Activated T-cell treated with anti-CD3 and anti-CD28 coated beads, Interleukin-2, amount 50 U/mL, for 4 hours (primary cell): ENCODE data around the gene PIP4K2A. TPM values are rescaled to one million over a fixed set of nuclear protein-coding genes. Genes with fewer than 3 reads are reported as not detected.

Source experiments
- ATAC-seq, 2 donors: fragments of 200-7000 bp; cut with Tn5 transposase; one replicate each; pipeline ENCODE4 v1.10.0; 2021
- DNase-seq: peaks from one replicate; pipeline ENCODE4 v3.0.0-alpha.2; 2020
- H3K27me3 Mint-ChIP-seq: one replicate; pipeline ENCODE4 v1.8.0; 2021; ENCODE audit warnings: low read depth, mixed read lengths
- H3K36me3 Mint-ChIP-seq: one replicate; pipeline ENCODE4 v1.8.0; 2022; ENCODE audit warnings: mixed read lengths; ENCODE audit not compliant: insufficient read depth
- H3K4me1 Mint-ChIP-seq: one replicate; pipeline ENCODE4 v1.8.0; 2021; ENCODE audit warnings: low read depth, mixed read lengths
- H3K4me3 Mint-ChIP-seq: one replicate; pipeline ENCODE4 v1.8.0; 2021; ENCODE audit warnings: mild to moderate bottlenecking, moderate library complexity, mixed read lengths
- H3K9me3 Mint-ChIP-seq: one replicate; pipeline ENCODE4 v1.8.0; 2021; ENCODE audit warnings: mixed read lengths
- total RNA-seq, 3 donors: library from RNA; stranded (reverse); gene quantifications; one replicate each; pipeline ENCODE4 v1.2.1, GENCODE V29; 2021

PIP4K2A gene
- total RNA-seq, 3 donors from 2014 or later, result 64.3 to 79.2 (median 78.1) TPM

- Mint-ChIP-seq H3K36me3 (peaks cover 6% of the 10 kb centered on the region), H3K9me3 (no peaks in the 10 kb centered on the region), H3K4me3 (peak overlapping the region; percentile 90), H3K27me3 (no peaks in the 10 kb centered on the region), H3K4me1 (peaks cover 43% of the 10 kb centered on the region)
- ATAC-seq (peak; percentile 12 to 18), DNase-seq (peak; percentile 24)
Measured at GRCh38 chr10:22712956-22713852, 1.2 kb downstream of the PIP4K2A start.

- Mint-ChIP-seq H3K4me3 (peak overlapping the region; percentile 90), H3K27me3 (no peaks in the 10 kb centered on the region), H3K36me3 (peaks cover 9% of the 10 kb centered on the region), H3K9me3 (no peaks in the 10 kb centered on the region), H3K4me1 (peaks cover 51% of the 10 kb centered on the region)
- ATAC-seq (peak in 1 of 2 donors; percentile 16), DNase-seq (no peak)
Measured at GRCh38 chr10:22712211-22712955, 2.0 kb downstream of the PIP4K2A start.

GRCh38 chr10:22711373-22711772 lies 3.0 kb downstream of the PIP4K2A start:
- Mint-ChIP-seq H3K36me3 (peaks cover 13% of the 10 kb centered on the region), H3K4me1 (peaks cover 60% of the 10 kb centered on the region), H3K9me3 (peaks cover 2% of the 10 kb centered on the region), H3K4me3 (peak overlapping the region; percentile 90), H3K27me3 (no peaks in the 10 kb centered on the region)
- no peak for ATAC-seq
- DNase-seq, result no peak

- peaks cover 16% of the 10 kb centered on the region for H3K36me3 Mint-ChIP-seq
- no peak for ATAC-seq
Measured at GRCh38 chr10:22710139-22710745, 4.1 kb downstream of the PIP4K2A start.

GRCh38 chr10:22708772-22709171 lies 5.6 kb downstream of the PIP4K2A start:
- H3K36me3 Mint-ChIP-seq, result peaks cover 26% of the 10 kb centered on the region
- H3K4me1 Mint-ChIP-seq, result peaks cover 80% of the 10 kb centered on the region
- H3K9me3 Mint-ChIP-seq, result peaks cover 5% of the 10 kb centered on the region
- no peak for DNase-seq
- no peak overlapping the region for H3K4me3 Mint-ChIP-seq
- no peaks in the 10 kb centered on the region for H3K27me3 Mint-ChIP-seq
- ATAC-seq, result no peak

More at GRCh38 chr10:22710139-22710745, 4.1 kb downstream of the PIP4K2A start:
- Mint-ChIP-seq H3K27me3 (no peaks in the 10 kb centered on the region), H3K4me3 (peak overlapping the region; percentile 90), H3K9me3 (peaks cover 5% of the 10 kb centered on the region), H3K4me1 (peaks cover 69% of the 10 kb centered on the region)
- peak; percentile 23 for DNase-seq

GRCh38 chr10:22705527-22705926 lies 8.9 kb downstream of the PIP4K2A start:
- ATAC-seq, result no peak
- Mint-ChIP-seq H3K27me3 (no peaks in the 10 kb centered on the region), H3K4me3 (no peak overlapping the region), H3K9me3 (peaks cover 5% of the 10 kb centered on the region), H3K4me1 (peaks cover 96% of the 10 kb centered on the region), H3K36me3 (peaks cover 35% of the 10 kb centered on the region)
- DNase-seq, result no peak

- Mint-ChIP-seq H3K27me3 (no peaks in the 10 kb centered on the region), H3K4me1 (peaks cover 96% of the 10 kb centered on the region), H3K36me3 (peaks cover 35% of the 10 kb centered on the region), H3K4me3 (no peak overlapping the region), H3K9me3 (peaks cover 5% of the 10 kb centered on the region)
- ATAC-seq, result no peak
- DNase-seq, result no peak
Measured at GRCh38 chr10:22704942-22705341, 9.4 kb downstream of the PIP4K2A start.

GRCh38 chr10:22704471-22704911 lies 9.9 kb downstream of the PIP4K2A start:
- ATAC-seq, result no peak
- Mint-ChIP-seq H3K36me3 (peaks cover 35% of the 10 kb centered on the region), H3K27me3 (no peaks in the 10 kb centered on the region), H3K4me1 (peaks cover 96% of the 10 kb centered on the region), H3K4me3 (peak overlapping the region; percentile 35), H3K9me3 (peaks cover 5% of the 10 kb centered on the region)
- DNase-seq, result no peak

GRCh38 chr10:22702348-22702747 lies 12.0 kb downstream of the PIP4K2A start:
- no peak overlapping the region for H3K4me3 Mint-ChIP-seq
- peaks cover 25% of the 10 kb centered on the region for H3K36me3 Mint-ChIP-seq
- peaks cover 91% of the 10 kb centered on the region for H3K4me1 Mint-ChIP-seq
- peaks cover 5% of the 10 kb centered on the region for H3K9me3 Mint-ChIP-seq
- DNase-seq (no peak), ATAC-seq (no peak)
- no peaks in the 10 kb centered on the region for H3K27me3 Mint-ChIP-seq

- H3K27me3 Mint-ChIP-seq, result no peaks in the 10 kb centered on the region
- peak overlapping the region; percentile 3 for H3K4me3 Mint-ChIP-seq
- ATAC-seq, result peak; percentile 15 to 46
- DNase-seq, result no peak
- H3K4me1 Mint-ChIP-seq, result peaks cover 89% of the 10 kb centered on the region
- peaks cover 2% of the 10 kb centered on the region for H3K9me3 Mint-ChIP-seq
- H3K36me3 Mint-ChIP-seq, result peaks cover 21% of the 10 kb centered on the region
Measured at GRCh38 chr10:22701132-22701826, 13.1 kb downstream of the PIP4K2A start.

- H3K27me3 Mint-ChIP-seq, result no peaks in the 10 kb centered on the region
- ATAC-seq, result no peak
- DNase-seq, result no peak
- no peak overlapping the region for H3K4me3 Mint-ChIP-seq
- H3K9me3 Mint-ChIP-seq, result no peaks in the 10 kb centered on the region
- peaks cover 19% of the 10 kb centered on the region for H3K36me3 Mint-ChIP-seq
- peaks cover 89% of the 10 kb centered on the region for H3K4me1 Mint-ChIP-seq
Measured at GRCh38 chr10:22700489-22700888, 13.9 kb downstream of the PIP4K2A start.

GRCh38 chr10:22699976-22700375 lies 14.4 kb downstream of the PIP4K2A start:
- Mint-ChIP-seq H3K4me3 (no peak overlapping the region), H3K27me3 (no peaks in the 10 kb centered on the region), H3K4me1 (peaks cover 89% of the 10 kb centered on the region), H3K36me3 (peaks cover 20% of the 10 kb centered on the region), H3K9me3 (no peaks in the 10 kb centered on the region)
- ATAC-seq, result no peak
- DNase-seq, result no peak

- no peaks in the 10 kb centered on the region for H3K9me3 Mint-ChIP-seq
- no peak overlapping the region for H3K4me3 Mint-ChIP-seq
- DNase-seq (no peak), ATAC-seq (no peak)
- H3K27me3 Mint-ChIP-seq, result no peaks in the 10 kb centered on the region
- peaks cover 89% of the 10 kb centered on the region for H3K4me1 Mint-ChIP-seq
- H3K36me3 Mint-ChIP-seq, result peaks cover 13% of the 10 kb centered on the region
Measured at GRCh38 chr10:22698941-22699440, 15.4 kb downstream of the PIP4K2A start.
